Breast epithelium (tissue), 3 donors: ENCODE measurements around the gene SFSWAP.

Source experiments
- CTCF ChIP-seq, 3 donors: fragments of 450-650 bp; IDR thresholded peaks; one replicate each; pipeline ENCODE4 v1.5.1; 2016 to 2017; ENCODE audit warnings: antibody characterized with exemption in 3 of 3, mild to moderate bottlenecking in 3 of 3, moderate library complexity in 3 of 3
- POLR2AphosphoS5 ChIP-seq, 3 donors: sonication (generic); formaldehyde crosslinking; IDR thresholded peaks; one replicate each; pipeline ENCODE4 v1.6.1; 2017; ENCODE audit warnings: antibody characterized with exemption in 3 of 3

DNA sequence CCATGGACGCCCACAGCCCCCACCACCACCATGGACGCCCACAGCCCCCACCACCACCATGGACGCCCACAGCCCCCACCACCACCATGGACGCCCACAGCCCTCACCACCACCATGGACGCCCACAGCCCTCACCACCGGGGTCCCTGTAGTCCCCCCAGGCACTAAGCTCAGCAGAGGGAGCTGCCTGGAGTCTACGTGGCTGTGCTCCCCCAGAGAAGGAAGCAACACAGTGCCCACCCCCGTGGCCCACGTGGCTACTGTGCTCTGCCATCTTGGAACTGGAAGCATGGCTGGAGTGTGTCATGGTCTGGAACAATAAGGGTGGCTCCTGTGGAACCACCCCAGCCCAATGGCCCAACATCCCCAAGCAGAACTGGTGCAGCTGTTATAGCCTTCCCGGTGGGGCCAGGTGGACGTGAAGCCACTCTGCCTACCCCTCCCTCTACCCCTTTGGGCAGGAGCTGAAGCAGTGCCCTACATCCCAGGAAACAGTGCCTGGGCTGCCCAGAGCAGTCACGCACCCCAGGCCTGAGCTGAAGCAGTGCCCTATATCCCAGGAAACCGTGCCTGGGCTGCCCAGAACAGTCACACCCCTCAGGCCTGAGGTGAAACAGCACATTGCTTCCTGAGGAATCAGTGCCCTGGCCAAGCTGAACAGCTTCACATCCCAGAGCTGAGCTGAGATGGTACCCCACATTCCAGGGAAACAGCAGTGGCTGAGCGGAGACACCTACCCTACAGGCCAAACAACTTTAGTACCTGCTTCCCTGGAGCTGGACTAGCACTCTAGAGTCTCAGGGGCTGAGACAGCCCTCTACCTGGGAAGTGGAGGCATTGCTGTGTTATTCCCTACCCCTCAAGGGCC lies 9.0 kb upstream of the SFSWAP start:
- no peak for TF ChIP-seq CTCF (IDR thresholded peaks at IDR 0.05)
- no peak for TF ChIP-seq POLR2AphosphoS5 (IDR thresholded peaks at IDR 0.05)
